GM10248 (cell line): ENCODE results near the gene ADIPOR2.

Experiments used
- CTCF ChIA-PET: fragments of 300-600 bp; sonication (Branson Sonifier 250); formaldehyde crosslinking; extraction: SDS; loops from one replicate; lab custom pipeline; 2021; ENCODE audit warnings: antibody characterized with exemption; lab: Yijun Ruan, JAX
- POLR2A ChIA-PET: fragments of 350-650 bp; sonication (Branson Sonifier 250); formaldehyde crosslinking; extraction: SDS; loops from one replicate; lab custom pipeline; 2020; ENCODE audit warnings: antibody characterized with exemption; lab: Yijun Ruan, JAX
- DNase-seq: peaks from one replicate; pipeline ENCODE4 v3.0.0; 2012; ENCODE audit errors: extremely low spot score
- TF ChIP-seq, protein P1 (sequence below): IDR thresholded peaks from 2 replicates; pipeline ENCODE4 v1.5.1; 2012; ENCODE audit warnings: mild to moderate bottlenecking, low read depth; ENCODE audit errors: extremely low read depth, missing control alignments, control extremely low read depth

The ADIPOR2 gene

GRCh38 chr12:1799051-1799881, 108.4 kb downstream of the ADIPOR2 start:
- TF ChIP-seq, protein P1, sequence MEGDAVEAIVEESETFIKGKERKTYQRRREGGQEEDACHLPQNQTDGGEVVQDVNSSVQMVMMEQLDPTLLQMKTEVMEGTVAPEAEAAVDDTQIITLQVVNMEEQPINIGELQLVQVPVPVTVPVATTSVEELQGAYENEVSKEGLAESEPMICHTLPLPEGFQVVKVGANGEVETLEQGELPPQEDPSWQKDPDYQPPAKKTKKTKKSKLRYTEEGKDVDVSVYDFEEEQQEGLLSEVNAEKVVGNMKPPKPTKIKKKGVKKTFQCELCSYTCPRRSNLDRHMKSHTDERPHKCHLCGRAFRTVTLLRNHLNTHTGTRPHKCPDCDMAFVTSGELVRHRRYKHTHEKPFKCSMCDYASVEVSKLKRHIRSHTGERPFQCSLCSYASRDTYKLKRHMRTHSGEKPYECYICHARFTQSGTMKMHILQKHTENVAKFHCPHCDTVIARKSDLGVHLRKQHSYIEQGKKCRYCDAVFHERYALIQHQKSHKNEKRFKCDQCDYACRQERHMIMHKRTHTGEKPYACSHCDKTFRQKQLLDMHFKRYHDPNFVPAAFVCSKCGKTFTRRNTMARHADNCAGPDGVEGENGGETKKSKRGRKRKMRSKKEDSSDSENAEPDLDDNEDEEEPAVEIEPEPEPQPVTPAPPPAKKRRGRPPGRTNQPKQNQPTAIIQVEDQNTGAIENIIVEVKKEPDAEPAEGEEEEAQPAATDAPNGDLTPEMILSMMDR, result no peak
- ChIA-PET CTCF (interaction anchor here (1.1 to 4.6 kb wide), 4 partner anchors 8 to 235 kb away, joined by 3 to 45 read pairs (median 9); no protein-coding TSS in a partner anchor), POLR2A (no interaction called here)
- DNase-seq, result no peak

DNA sequence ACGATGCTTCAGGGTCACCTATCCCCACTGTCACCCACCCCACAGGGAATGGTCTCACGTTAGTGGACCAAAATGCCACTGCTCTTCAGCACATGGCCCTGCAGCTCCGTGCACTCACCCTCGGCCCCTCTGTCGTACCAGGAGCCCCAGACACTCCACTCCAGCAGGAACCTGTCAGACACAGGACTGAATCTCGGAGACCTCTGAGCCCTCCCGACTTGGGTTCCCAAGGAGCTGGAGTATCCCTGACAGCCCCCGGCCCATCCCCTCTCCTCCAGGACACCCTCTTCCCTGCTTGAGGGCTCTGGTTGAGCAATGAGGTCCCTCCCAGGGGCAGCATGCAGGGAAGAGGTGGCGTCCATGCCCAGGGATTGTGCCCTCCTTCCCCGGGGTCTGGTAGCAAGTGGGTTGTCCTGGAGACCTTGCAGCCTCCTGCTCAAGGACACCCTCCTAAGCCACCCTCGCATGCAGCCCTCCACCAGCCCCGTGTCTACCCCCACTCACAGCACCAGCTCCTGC, 109.1 kb downstream of the ADIPOR2 start:
- ChIA-PET CTCF (interaction anchor here (2.3 to 4.6 kb wide), 2 partner anchors 9 to 140 kb away, joined by 12 to 45 read pairs; no protein-coding TSS in a partner anchor), POLR2A (no interaction called here)
- no peak for DNase-seq
- TF ChIP-seq, protein P1, result no peak

DNA sequence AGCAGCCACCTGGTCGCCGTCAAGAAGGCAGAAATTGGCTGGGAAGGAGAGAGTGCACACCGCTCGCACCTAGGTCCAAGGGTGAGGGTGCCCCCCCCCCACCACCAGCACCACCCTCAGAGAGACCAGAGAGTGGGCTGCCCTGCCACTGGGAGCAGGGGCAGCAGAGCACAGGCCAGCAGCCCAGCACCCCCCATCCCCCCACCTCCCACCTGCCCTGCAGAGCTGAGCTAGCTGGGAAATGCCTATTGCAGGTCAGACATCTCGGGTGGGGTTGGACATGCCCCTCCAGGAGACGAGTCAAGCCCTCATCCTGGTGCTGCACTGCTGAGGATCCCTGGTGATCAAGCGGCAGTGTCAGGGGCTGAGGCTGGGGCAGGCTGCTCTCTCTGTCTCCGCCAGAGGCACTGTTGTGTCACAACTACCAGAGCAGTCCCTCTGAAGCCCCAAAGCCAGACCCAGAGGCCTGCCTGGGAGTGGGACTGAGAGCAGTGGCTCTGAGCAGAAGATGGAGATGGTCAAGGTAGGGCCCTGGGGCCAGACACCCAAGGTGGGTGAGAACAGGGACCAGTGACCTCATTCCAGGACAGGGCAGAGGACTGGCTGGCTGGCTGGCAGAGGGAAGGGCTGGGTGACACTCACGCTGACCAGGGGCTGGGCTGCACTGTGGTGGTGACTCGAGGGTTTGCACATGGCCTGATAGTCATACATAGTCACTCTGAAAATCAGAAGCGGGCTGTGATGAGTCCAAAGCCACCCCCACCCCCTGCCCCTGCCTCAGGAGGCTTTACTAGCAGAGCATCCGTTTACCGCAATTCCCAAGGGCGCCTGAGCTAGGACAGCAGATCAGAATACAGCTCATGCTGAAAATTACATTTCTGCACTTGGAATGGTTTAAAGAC, 109.8 kb downstream of the ADIPOR2 start:
- CTCF ChIA-PET, result interaction anchor here (1.2 to 4.6 kb wide), 3 partner anchors 9 to 236 kb away, joined by 3 to 45 read pairs (median 12); no protein-coding TSS in a partner anchor
- POLR2A ChIA-PET, result no interaction called here
- TF ChIP-seq, protein P1, result peak; percentile 38
- DNase-seq, result peak; percentile 79

DNA sequence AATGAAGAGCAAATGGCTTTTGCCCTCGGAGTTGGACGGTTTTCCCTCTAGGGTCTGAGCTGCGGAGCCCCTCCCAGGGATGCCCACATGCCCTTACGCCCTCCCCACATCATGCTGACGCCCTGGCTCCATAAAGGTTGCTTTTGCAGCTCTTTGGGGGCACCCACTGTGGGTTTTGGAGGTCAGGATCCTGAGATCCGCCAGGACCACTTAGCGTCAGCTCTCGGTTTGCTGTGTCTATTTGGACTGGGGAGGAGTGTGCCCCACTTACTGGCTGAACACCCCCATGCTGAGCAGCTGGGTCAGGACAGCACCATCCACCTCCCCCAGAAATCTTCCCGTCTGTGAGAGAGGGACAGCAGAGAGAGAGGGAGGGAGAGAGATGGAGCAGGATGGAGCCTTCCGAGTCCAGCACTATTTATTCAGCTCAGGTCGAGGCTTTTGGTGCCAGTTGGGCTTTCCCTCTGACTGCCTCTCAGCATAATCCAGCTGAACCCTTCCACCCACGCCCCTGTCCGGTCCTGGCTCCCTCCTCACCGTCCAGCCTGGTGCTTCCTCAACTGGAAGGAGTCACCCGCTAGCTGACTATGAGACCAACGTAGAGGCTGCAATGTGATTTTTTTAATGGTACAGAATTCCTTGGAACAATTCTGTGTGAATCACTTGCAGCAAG, 110.6 kb downstream of the ADIPOR2 start:
- POLR2A ChIA-PET, result no interaction called here
- TF ChIP-seq, protein P1, result no peak
- CTCF ChIA-PET, result interaction anchor here (1.2 to 4.6 kb wide), 3 partner anchors 10 to 235 kb away, joined by 3 to 45 read pairs (median 12); no protein-coding TSS in a partner anchor
- DNase-seq, result no peak

GRCh38 chr12:1803736-1804135, 112.9 kb downstream of the ADIPOR2 start:
- ChIA-PET CTCF (interaction anchor here (1.1 to 1.4 kb wide), 2 partner anchors 12 to 136 kb away, joined by 3 to 7 read pairs; no protein-coding TSS in a partner anchor), POLR2A (no interaction called here)
- TF ChIP-seq, protein P1, result no peak

More at GRCh38 chr12:1803736-1804135, 112.9 kb downstream of the ADIPOR2 start:
- no peak for DNase-seq
